Fibroblast of lung (primary cell): ENCODE results near the gene OR2D2. TPM values are rescaled to one million over a fixed set of nuclear protein-coding genes. Genes with fewer than 3 reads are reported as not detected.
"Not testable (repeated sequence)": the region's sequence is repeated elsewhere in the genome, so short reads cannot be mapped to it uniquely, and the experiment has no call there.

Source experiments
- DNase-seq, 2 donors: peaks; one replicate each; pipeline versions ENCODE4 v3.0.0 to v3.0.0-alpha.2; 2010; ENCODE audit warnings: low read depth in 2 of 2
- H2AFZ ChIP-seq: 2 replicates; pipeline ENCODE4 v1.5.1; 2012; ENCODE audit warnings: low read length, control low read depth, inconsistent platforms
- H3K27ac ChIP-seq: 2 replicates; pipeline ENCODE4 v1.5.1; 2011; ENCODE audit warnings: low read length, control low read depth; ENCODE audit not compliant: insufficient read depth
- H3K27me3 ChIP-seq: 2 replicates; pipeline ENCODE4 v1.5.1; 2011; ENCODE audit warnings: mild to moderate bottlenecking, low read length; ENCODE audit not compliant: control insufficient read depth, insufficient read depth
- H3K36me3 ChIP-seq: 2 replicates; pipeline ENCODE4 v1.5.1; 2011; ENCODE audit warnings: low read length; ENCODE audit not compliant: control insufficient read depth, insufficient read depth
- H3K4me1 ChIP-seq: 2 replicates; pipeline ENCODE4 v1.5.1; 2011; ENCODE audit warnings: low read length; ENCODE audit not compliant: control insufficient read depth, insufficient read depth; ENCODE audit errors: extremely low read depth
- H3K4me2 ChIP-seq: 2 replicates; pipeline ENCODE4 v1.5.1; 2011; ENCODE audit warnings: low read length, control low read depth; ENCODE audit not compliant: insufficient read depth; ENCODE audit errors: extremely low read depth
- H3K4me3 ChIP-seq, 4 experiments: fragments of 200-600 bp in 1 of 4; sonication (generic) in 1 of 4; replicated peaks in 1 of 4; 2 replicates each; pipeline ENCODE4 v1.5.1; 2011 to 2016; ENCODE audit warnings: low read length in 4 of 4, low read depth in 3 of 4, mild to moderate bottlenecking in 3 of 4, control low read depth in 2 of 4, inconsistent platforms in 1 of 4, mixed read lengths in 1 of 4; ENCODE audit not compliant: insufficient read depth in 1 of 4; ENCODE audit errors: control extremely low read depth in 1 of 4
- H3K79me2 ChIP-seq: 2 replicates; pipeline ENCODE4 v1.5.1; 2012; ENCODE audit warnings: mild to moderate bottlenecking, low read length, inconsistent platforms; ENCODE audit not compliant: control insufficient read depth, insufficient read depth
- H3K9ac ChIP-seq: 2 replicates; pipeline ENCODE4 v1.5.1; 2011; ENCODE audit warnings: mild to moderate bottlenecking, low read length, control low read depth; ENCODE audit not compliant: insufficient read depth
- H3K9me3 ChIP-seq: 2 replicates; pipeline ENCODE4 v1.5.1; 2012; ENCODE audit warnings: low read depth, low read length; ENCODE audit not compliant: control insufficient read depth, insufficient read depth
- H4K20me1 ChIP-seq: 2 replicates; pipeline ENCODE4 v1.5.1; 2011; ENCODE audit warnings: low read length; ENCODE audit not compliant: control insufficient read depth, insufficient read depth; ENCODE audit errors: extremely low read depth
- CTCF ChIP-seq, 2 donors: IDR thresholded peaks in 1 of 2; conservative IDR thresholded peaks in 1 of 2; 1 replicate in 1 of 2; 2 replicates in 1 of 2; pipeline ENCODE4 v1.5.1; 2011 to 2012; ENCODE audit warnings: low read length in 2 of 2, control low read depth in 1 of 2, inconsistent platforms in 1 of 2, low read depth in 1 of 2, mild to moderate bottlenecking in 1 of 2
- EZH2 ChIP-seq: IDR thresholded peaks from 2 replicates; pipeline ENCODE4 v1.5.1; 2012; ENCODE audit warnings: low read length, control low read depth, mild to moderate bottlenecking; ENCODE audit errors: missing control alignments
- polyA plus RNA-seq, 2 donors: library from polyadenylated mRNA; depleted of rRNA in 1 of 2; stranded (reverse) in 1 of 2; unstranded in 1 of 2; fragments of >200 nt; gene quantifications; 2 replicates each; pipeline ENCODE4 v1.2.1, GENCODE V29; 2011 to 2012; ENCODE audit warnings: missing spikeins in 1 of 2
- total RNA-seq: library from RNA; depleted of rRNA; stranded (reverse); fragments of >200 nt; gene quantifications from 2 replicates; pipeline ENCODE4 v1.2.1, GENCODE V29; 2014

The OR2D2 gene
- total and polyA plus RNA-seq, 2 donors (not counting 1 experiment from before 2014, with no cell fraction given): 0.33 TPM; not detected in 1

DNA sequence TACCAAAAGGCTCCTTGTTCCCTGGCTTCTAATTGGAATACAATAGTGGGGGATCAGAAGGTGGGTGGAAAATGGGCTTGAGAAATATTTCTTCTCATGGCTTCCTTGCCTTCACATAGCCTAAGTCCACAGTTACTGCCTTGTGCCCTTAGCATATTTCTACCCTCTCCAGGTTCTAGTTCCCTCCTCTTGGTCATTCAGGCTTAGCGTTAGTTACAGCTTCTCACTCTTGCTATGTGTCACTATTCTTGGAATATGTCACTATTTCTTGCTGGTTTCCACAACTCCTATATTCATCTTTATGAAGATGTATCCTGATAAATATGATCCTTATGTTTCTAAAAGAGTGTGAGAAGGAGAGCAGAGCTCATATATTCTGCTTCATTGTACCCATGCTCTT is 2.5 kb downstream of the OR2D2 start:
- no peaks in the 10 kb centered on the region for H4K20me1 ChIP-seq
- no peaks in the 10 kb centered on the region for H3K4me1 ChIP-seq
- H3K36me3 ChIP-seq: no peaks in the 10 kb centered on the region
- no peaks in the 10 kb centered on the region for H3K9me3 ChIP-seq
- H3K9ac ChIP-seq: no peak overlapping the region
- H2AFZ ChIP-seq: no peak overlapping the region
- no peaks in the 10 kb centered on the region for H3K79me2 ChIP-seq
- H3K27ac ChIP-seq: no peak overlapping the region
- no peak overlapping the region for H3K4me2 ChIP-seq
- no peaks in the 10 kb centered on the region for H3K27me3 ChIP-seq
- no peak for DNase-seq
- H3K4me3 ChIP-seq: no peak overlapping the region
- no peak for TF ChIP-seq CTCF (conservative IDR thresholded peaks at IDR 0.05 in 1 of 2, IDR thresholded peaks at IDR 0.05 in 1 of 2; ENCODE audit: low read depth in 1 of 2, low read length in 2 of 2)
- TF ChIP-seq EZH2: no peak

- Histone ChIP-seq H3K36me3 (no peaks in the 10 kb centered on the region), H3K27ac (no peak overlapping the region), H3K4me1 (no peaks in the 10 kb centered on the region), H3K79me2 (no peaks in the 10 kb centered on the region), H2AFZ (no peak overlapping the region), H3K4me3 (no peak overlapping the region), H3K9me3 (no peaks in the 10 kb centered on the region), H3K27me3 (no peaks in the 10 kb centered on the region), H4K20me1 (no peaks in the 10 kb centered on the region), H3K9ac (no peak overlapping the region), H3K4me2 (no peak overlapping the region)
- DNase-seq: no peak
- TF ChIP-seq CTCF (conservative IDR thresholded peaks at IDR 0.05 in 1 of 2, IDR thresholded peaks at IDR 0.05 in 1 of 2; ENCODE audit: low read depth in 1 of 2, low read length in 2 of 2) (no peak), EZH2 (no peak)
Measured at GRCh38 chr11:6888830-6889229, 3.5 kb downstream of the OR2D2 start.

DNA sequence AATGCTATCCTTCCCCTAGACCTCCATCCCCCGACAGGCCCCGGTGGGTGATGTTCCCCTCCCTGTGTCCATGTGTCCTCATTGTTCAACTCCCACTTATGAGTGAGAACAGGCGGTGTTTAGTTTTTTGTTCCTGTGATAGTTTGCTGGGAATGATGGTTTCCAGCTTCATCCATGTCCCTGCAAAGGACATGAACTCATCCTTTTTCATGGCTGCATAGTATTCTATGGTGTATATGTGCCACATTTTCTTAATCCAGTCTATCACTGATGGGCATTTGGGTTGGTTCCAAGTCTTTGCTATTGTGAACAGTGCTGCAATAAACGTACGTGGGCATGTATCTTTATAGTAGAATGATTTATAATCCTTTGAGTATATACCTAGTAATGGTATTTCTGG is 4.6 kb downstream of the OR2D2 start:
- H3K9ac ChIP-seq, H4K20me1 ChIP-seq, H3K4me2 ChIP-seq, H3K36me3 ChIP-seq, H3K4me3 ChIP-seq, H3K9me3 ChIP-seq, H3K27me3 ChIP-seq, H3K79me2 ChIP-seq, H3K4me1 ChIP-seq, H3K27ac ChIP-seq, DNase-seq, H2AFZ ChIP-seq: not testable (repeated sequence)
